ENCODE data around the gene PPARG.

GRCh38 chr3:12339701-12340480, 51.0 kb downstream of the PPARG start:
- no peak for TF ChIP-seq POLR2A (IDR thresholded peaks at IDR 0.05; ENCODE audit: low read depth, low read length)
- TF ChIP-seq TAF1 (IDR thresholded peaks at IDR 0.05; ENCODE audit: borderline replicate concordance, low read depth, low read length) = no peak
